HG03565 (cell line): ENCODE data around the gene ALDH3A1.
"Not testable (repeated sequence)": the region's sequence is repeated elsewhere in the genome, so short reads cannot be mapped to it uniquely, and the experiment has no call there.

ENCODE experiments used
- ATAC-seq: cut with Tn5 transposase; IDR thresholded peaks from one replicate; pipeline ENCODE4 v1.9.1; 2021; ENCODE audit warnings: mild to moderate bottlenecking, moderate library complexity; ENCODE audit not compliant: unreplicated experiment

ALDH3A1 gene

GRCh38 chr17:19747829-19748806, at the start of gene ALDH3A1:
TSS of gene ALDH3A1 (minus strand) at chr17:19748298. CDS start at chr17:19745129, 3,169 bp downstream.
- ATAC-seq: no peak

- ATAC-seq: no peak
Measured at GRCh38 chr17:19796457-19796856, 48.4 kb upstream of the ALDH3A1 start.

GRCh38 chr17:19791918-19792550, 43.9 kb upstream of the ALDH3A1 start:
- ATAC-seq: no peak

DNA sequence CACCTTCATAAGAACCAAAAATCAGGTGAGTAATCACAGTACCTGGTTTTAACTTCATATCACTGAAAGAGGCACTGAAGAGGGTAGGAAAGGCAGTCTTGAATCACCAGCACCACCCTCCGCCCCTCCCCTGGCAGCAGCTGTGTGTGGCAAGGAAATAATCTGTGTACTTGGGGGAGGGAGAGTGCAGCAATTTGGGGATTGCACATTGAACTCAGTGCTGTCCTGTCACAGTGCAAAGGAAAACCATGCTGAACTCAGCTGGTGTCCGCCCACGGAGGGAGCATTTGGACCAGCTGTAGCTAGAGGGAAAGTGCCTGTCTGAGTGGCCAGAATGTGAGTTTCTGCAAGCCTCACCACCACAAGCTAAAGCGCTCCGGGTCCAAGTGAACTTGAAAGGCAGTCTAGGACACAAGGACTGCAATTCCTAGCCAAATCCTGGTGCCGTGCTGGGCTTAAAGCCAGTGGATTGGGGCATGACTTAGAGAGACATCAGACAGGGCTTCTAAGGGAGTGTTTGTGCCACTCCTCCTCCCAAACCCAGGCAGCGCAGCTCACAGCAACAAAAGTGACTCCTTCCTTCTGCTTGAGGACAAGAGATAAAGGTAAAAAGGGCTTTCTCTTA, 39.7 kb upstream of the ALDH3A1 start:
- ATAC-seq: no peak

DNA sequence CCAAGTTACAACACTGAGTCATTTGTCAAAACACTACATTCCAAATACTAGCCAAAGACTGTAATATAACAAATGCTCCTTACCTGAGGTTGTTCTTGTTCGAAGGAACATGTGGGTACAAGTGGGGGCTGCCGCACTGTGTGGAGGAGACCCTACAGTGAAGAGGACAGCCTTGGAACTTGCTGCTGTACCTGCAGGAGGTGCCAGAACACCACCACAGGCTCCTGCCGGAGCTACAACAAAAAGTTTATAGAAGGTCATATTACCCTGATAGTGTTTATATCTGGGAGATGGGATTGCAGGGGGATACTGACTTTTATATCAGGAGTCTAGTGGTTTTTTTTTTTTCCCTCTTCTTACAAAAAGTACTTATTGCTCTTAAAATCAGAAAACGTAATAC, 37.8 kb upstream of the ALDH3A1 start:
- ATAC-seq: no peak

- no peak for ATAC-seq
Measured at GRCh38 chr17:19781488-19782458, 33.7 kb upstream of the ALDH3A1 start.

GRCh38 chr17:19780846-19781245, 32.7 kb upstream of the ALDH3A1 start:
- no peak for ATAC-seq

DNA sequence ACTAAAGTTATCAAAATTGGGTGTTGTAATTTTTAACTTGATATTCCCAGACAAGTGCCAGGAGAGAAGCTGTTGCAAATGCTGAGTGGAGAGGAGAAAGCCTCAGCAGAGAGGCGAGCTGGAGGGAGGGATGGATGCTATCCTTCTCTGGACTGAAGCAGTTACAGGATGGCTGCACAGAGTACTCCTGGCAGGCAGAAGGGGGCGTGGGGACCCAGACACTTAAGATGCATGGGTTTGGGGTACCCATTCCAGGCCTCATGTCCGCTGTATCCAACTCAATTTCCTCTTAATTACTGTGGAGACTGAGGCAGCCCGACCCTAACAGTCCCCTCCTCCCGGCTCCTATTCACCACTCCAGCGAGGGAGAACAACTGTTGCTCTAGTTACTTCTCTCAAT, 25.4 kb upstream of the ALDH3A1 start:
- no peak for ATAC-seq

DNA sequence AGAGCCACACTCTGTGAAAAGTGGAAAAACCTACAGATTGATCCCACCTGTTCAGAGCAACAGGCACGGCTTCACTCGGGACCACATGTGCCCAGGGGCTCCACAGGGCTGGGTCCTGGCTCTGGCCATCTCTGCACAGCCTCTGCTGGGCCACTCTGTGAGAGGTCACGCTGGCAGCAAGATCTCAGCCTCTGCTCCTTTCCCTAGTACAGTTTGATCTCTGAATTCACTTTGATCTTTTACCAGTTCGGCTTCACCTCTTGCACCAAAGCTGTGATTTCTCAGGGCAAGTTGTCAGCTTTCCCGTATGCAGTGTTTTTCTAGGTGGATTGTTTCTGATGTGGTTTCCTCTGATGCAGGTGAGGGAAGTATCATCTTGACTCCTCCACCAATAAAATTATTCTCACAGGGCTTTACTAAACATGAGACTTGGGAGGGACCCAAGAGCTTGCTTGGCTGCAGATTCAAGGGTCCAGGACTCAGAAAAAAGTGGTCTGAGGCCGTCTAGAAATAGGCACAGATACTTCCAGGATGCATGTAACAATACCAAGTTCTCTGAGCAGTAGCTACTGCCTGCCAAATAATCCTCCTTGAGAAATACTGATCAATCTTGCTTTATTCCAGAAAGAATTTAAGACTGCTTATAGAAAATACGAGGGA, 24.0 kb upstream of the ALDH3A1 start:
- ATAC-seq: no peak

GRCh38 chr17:19770985-19771735, 23.1 kb upstream of the ALDH3A1 start:
- no peak for ATAC-seq

DNA sequence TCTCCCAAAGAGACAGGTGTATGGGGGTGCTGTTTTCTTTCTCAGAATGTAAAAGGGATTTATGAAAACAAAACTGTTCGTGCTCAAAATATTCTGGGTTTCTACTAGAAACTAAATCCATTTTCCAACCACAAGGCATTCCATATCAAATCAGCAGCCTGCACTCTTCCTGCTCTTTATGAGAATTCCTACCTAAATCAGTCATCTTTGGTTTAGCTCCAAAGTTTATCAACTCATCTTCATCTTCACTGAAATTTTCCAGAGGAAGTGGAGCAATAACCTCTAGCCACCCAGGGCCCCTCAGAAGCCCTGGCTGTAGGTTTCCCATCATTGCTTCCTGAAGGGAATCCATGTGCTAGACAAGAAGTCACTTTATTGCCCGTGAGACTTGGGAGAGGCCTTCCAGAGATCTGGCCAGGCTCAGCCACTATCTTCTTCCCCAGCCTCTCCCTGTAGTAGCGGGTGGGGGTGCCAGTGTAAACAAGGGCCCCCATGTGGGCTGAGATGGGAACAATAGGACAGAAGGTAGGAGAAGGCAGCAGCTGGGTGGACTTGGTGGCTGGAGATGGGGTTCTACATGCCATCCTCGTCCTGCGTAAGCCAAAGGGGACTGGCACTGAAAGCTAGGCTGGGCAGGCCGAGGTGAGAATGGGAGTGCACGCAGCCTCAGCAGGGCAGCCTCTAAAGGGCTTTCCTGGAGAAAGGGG, 22.0 kb upstream of the ALDH3A1 start:
- no peak for ATAC-seq

DNA sequence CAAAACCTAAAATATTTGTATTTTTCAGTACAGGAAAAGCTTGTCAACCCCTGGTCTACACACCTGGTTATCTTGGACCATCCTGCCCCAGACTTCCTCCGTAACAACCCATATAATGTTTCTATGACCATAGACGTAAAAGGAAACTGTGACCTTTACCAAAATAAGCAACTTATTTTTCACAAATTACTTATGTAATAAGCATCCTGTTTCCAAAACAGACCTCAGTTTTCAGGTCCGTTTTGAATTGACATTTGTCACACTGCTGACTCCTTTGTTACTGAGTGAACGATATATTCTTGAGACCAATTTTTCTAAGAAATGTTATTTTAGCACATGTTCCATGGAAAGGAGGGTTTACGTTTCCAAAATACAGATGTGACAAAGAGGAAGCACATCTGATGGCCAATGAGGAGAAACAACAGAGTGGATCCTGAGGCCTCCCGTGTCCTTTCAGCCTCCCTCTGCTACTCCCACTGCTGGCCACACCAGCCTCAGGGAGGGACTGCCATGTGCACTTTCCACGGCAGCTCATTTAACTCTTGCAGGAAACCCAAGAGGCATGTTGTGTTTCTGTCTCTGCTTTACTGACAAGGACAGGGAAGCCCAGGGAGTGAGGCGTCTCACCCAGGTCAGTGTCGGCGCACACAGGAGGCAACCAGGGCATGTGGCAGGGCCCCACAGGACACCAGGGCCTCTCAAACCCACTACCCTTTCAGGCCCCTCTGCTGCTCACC, 20.1 kb upstream of the ALDH3A1 start:
- no peak for ATAC-seq

- ATAC-seq: peak; percentile 60
Measured at GRCh38 chr17:19766421-19767270, 18.5 kb upstream of the ALDH3A1 start.

DNA sequence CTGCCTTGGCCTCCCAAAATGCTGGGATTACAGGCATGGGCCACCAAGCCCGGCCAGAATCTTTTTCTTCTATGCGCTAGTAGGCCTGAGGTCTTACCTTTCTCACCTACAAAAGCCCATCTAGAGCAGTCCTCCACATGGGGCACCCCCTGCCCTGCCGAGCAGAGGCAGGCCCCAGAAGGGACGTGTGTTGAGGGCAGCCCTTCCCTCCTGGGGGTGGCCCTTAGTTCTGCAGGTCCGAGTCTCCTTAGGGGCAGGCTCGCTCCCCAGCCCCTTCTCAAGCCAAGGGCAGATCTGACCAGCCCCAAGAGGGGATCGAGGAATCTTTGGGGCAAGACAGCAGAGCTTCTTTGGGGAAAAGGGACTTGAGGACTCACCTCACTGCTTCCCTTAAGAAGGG, 17.9 kb upstream of the ALDH3A1 start:
- ATAC-seq: no peak

DNA sequence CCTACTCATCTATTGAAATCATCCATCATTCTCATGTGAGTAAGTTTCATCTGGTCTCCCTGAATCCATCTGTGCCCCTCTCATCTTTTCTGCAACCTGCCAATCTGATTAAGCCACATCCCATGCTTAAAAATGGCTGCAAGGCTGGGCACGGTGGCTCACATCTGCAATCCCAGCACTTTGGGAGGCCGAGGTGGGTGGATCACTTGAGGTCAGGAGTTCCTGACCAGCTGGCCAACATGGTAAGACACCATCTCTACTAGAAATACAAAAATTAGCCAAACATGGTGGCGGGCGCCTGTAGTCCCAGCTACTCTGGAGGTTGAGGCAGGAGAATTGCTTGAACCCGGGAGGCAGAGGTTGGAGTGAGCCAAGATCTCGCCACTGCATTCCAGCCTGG, 15.9 kb upstream of the ALDH3A1 start:
- not testable (repeated sequence) for ATAC-seq

DNA sequence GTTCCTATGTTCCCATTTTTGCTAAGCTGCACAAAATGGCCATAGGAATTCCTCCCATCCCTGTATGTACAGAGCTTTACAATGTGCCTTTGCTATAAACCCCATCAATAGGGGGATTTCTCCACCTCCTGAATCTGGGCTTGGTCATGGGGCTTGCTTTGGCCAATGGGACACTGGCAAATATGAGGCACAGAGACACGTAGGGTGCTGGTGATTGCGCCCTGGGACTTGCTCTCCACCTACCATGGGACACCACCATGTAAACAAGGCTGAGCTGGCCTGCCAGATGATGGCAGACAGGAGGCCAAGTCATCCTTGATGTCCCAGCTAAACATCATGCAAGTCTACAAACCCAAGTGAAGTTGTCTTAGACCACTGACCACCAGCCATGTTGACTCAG, 15.3 kb upstream of the ALDH3A1 start:
- no peak for ATAC-seq

- ATAC-seq: no peak
Measured at GRCh38 chr17:19762515-19762961, 14.4 kb upstream of the ALDH3A1 start.
